CD4-positive, alpha-beta memory T cell (primary cell): ENCODE results near the gene VEGFB. TPM values are rescaled to one million over a fixed set of nuclear protein-coding genes. Genes with fewer than 3 reads are reported as not detected.

ENCODE experiments used
- CTCF ChIA-PET: fragments of 350-600 bp; sonication (Branson Sonifier 250); formaldehyde crosslinking; loops from one replicate; lab custom pipeline; 2021; ENCODE audit warnings: inconsistent platforms; ENCODE audit not compliant: partially characterized antibody; lab: Charles Lee
- POLR2A ChIA-PET: fragments of 350-600 bp; sonication (Branson Sonifier 250); formaldehyde crosslinking; loops from one replicate; lab custom pipeline; 2021; ENCODE audit not compliant: partially characterized antibody; lab: Charles Lee
- DNase-seq, 5 donors: peaks; one replicate each; pipeline versions ENCODE4 v3.0.0 to v3.0.0-alpha.2; 2020 to 2022; ENCODE audit warnings: mixed read lengths in 1 of 5
- H3K27ac ChIP-seq: one replicate; pipeline ENCODE4 v1.7.0; 2013; ENCODE audit warnings: low read depth, low read length
- H3K27me3 ChIP-seq: 2 replicates; pipeline ENCODE4 v1.7.0; 2013; ENCODE audit warnings: mild to moderate bottlenecking, low read length, moderate library complexity; ENCODE audit not compliant: insufficient read depth
- H3K36me3 ChIP-seq: 2 replicates; pipeline ENCODE4 v1.7.0; 2013; ENCODE audit warnings: mild to moderate bottlenecking, low read length, moderate library complexity; ENCODE audit not compliant: insufficient read depth
- H3K4me1 ChIP-seq: 2 replicates; pipeline ENCODE4 v1.7.0; 2013; ENCODE audit warnings: mild to moderate bottlenecking, low read length, moderate library complexity; ENCODE audit not compliant: insufficient read depth
- H3K4me3 ChIP-seq, 2 donors: one replicate each; pipeline ENCODE4 v1.7.0; 2013; ENCODE audit warnings: low read length in 2 of 2, mild to moderate bottlenecking in 1 of 2
- H3K9me3 ChIP-seq, 2 donors: one replicate each; pipeline ENCODE4 v1.7.0; 2013; ENCODE audit warnings: low read length in 2 of 2, control low read depth in 1 of 2; ENCODE audit not compliant: control insufficient read depth in 1 of 2
- H3K27ac Mint-ChIP-seq, 7 donors: one replicate each; pipeline ENCODE4 v1.8.0; 2020 to 2021; ENCODE audit warnings: mixed read lengths in 7 of 7, mild to moderate bottlenecking in 6 of 7, inconsistent platforms in 3 of 7, moderate library complexity in 3 of 7
- H3K27me3 Mint-ChIP-seq, 2 donors: one replicate each; pipeline ENCODE4 v1.8.0; 2020 to 2021; ENCODE audit warnings: mixed read lengths in 2 of 2
- H3K36me3 Mint-ChIP-seq, 2 donors: one replicate each; pipeline ENCODE4 v1.8.0; 2020 to 2021; ENCODE audit warnings: mixed read lengths in 2 of 2, inconsistent platforms in 1 of 2, mild to moderate bottlenecking in 1 of 2
- H3K4me1 Mint-ChIP-seq, 4 donors: one replicate each; pipeline ENCODE4 v1.8.0; 2020 to 2021; ENCODE audit warnings: mixed read lengths in 4 of 4, mild to moderate bottlenecking in 1 of 4
- H3K4me3 Mint-ChIP-seq, 8 donors: one replicate each; pipeline ENCODE4 v1.8.0; 2020 to 2021; ENCODE audit warnings: mixed read lengths in 8 of 8, mild to moderate bottlenecking in 7 of 8, moderate library complexity in 6 of 8, inconsistent platforms in 3 of 8
- H3K9me3 Mint-ChIP-seq, 8 donors: one replicate each; pipeline ENCODE4 v1.8.0; 2020 to 2021; ENCODE audit warnings: mixed read lengths in 8 of 8, mild to moderate bottlenecking in 5 of 8, inconsistent platforms in 3 of 8, moderate library complexity in 1 of 8
- intact Hi-C: fragments of 100-400 bp; cut with micrococcal nuclease; formaldehyde crosslinking; loops from one replicate; pipeline ENCODE4 v1.15.1; 2023
- polyA plus RNA-seq, 2 donors: library from polyadenylated mRNA; unstranded; fragments of 300-500 nt; fragmentation: Illumina TruSeq; gene quantifications; one replicate each; pipeline ENCODE4 v1.2.3, GENCODE V29; 2021
- total RNA-seq, 2 experiments: library from RNA; stranded (reverse); gene quantifications; one replicate each; pipeline ENCODE4 v1.2.3, GENCODE V29; 2021

VEGFB gene
- total and polyA plus RNA-seq, 4 experiments from 2014 or later, result 2.3 to 97.3 (median 59.5) TPM

DNA sequence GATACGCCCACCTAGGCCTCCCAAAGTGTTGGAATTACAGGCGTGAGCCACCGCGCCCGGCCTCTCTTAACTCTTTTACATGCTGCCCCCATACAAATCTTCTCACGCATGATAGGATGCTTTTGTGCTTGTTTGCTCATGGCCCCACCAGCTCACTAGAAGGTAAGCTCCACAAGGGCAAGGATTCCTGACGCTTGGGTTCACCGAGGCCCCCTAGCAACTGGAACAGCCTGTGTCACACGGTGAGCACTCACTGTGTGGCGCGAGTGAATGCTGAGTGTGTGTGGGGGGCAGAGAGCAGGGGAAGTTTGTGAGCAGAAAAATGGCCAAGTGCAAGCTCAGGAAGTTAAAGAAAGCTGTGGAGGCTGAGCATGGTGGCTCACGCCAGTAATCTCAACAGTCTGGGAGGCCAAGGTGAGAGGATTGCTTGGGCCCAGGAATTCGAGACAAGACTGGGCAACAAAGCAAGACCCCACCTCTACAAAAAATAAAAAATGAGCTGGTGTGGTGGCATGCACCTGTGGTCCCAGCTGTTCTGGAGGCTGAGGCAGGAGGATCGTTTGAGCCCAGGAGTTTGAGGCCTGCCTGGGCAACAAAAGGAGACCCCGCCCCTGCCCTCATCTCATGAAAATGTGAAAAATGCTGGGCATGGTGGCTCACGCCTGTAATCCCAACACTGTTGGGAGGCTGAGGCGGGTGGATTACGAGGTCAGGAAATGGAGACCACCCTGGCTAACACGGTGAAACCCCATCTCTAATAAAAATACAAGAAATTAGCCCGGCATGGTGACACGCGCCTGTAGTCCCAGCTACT, 47.8 kb downstream of the VEGFB start:
- Histone ChIP-seq H3K4me1 (peaks cover 24% of the 10 kb centered on the region), H3K27me3 (no peaks in the 10 kb centered on the region), H3K9me3 (no peaks in the 10 kb centered on the region), H3K27ac (no peak overlapping the region), H3K36me3 (peaks cover 7% of the 10 kb centered on the region), H3K4me3 (no peak overlapping the region)
- ChIA-PET CTCF (interaction anchor here (2.8 to 7.3 kb wide), 4 partner anchors 10 to 77 kb away, joined by 19 to 47 read pairs (median 28); partner anchors contain the start of genes CATSPERZ and FERMT3), POLR2A (interaction anchor here (1.2 to 8.6 kb wide), 6 partner anchors 12 to 97 kb away, joined by 4 to 233 read pairs (median 53); partner anchors contain the start of genes CATSPERZ, ESRRA, FERMT3 and FKBP2)
- intact Hi-C loops, result no loop called here
- Mint-ChIP-seq H3K27me3 (no peaks in the 10 kb centered on the region), H3K27ac (peak overlapping the region in 4 of 7 donors; percentile 42 to 80 (median 62)), H3K36me3 (peaks cover 0 to 19% of the 10 kb centered on the region in 2 donors), H3K4me1 (peaks cover 12 to 44% (median 23%) of the 10 kb centered on the region in 4 donors), H3K9me3 (no peaks in the 10 kb centered on the region), H3K4me3 (peak overlapping the region in 2 of 8 donors; percentile 35 to 36)
- no peak for DNase-seq

DNA sequence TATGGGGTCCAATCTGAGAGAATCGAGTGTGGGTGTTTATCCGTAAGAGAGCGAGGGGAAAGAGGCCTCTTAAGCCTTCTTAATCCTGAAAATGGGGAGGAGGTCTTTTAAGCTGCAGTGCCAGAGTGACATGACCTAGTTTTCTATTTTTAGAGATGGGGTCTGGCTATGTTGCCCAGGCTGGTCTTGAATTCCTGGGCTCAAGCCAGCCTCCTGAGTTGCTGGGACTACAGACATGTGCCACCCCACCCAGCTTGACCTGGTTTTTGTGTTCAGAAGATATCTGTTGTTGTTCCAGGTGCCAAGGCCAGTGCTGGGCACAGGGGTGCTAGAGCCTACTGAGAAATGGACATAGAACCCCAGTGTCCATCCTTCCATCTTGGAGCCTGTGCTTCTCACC, 48.7 kb downstream of the VEGFB start:
- H3K9me3 ChIP-seq, result no peaks in the 10 kb centered on the region

DNA sequence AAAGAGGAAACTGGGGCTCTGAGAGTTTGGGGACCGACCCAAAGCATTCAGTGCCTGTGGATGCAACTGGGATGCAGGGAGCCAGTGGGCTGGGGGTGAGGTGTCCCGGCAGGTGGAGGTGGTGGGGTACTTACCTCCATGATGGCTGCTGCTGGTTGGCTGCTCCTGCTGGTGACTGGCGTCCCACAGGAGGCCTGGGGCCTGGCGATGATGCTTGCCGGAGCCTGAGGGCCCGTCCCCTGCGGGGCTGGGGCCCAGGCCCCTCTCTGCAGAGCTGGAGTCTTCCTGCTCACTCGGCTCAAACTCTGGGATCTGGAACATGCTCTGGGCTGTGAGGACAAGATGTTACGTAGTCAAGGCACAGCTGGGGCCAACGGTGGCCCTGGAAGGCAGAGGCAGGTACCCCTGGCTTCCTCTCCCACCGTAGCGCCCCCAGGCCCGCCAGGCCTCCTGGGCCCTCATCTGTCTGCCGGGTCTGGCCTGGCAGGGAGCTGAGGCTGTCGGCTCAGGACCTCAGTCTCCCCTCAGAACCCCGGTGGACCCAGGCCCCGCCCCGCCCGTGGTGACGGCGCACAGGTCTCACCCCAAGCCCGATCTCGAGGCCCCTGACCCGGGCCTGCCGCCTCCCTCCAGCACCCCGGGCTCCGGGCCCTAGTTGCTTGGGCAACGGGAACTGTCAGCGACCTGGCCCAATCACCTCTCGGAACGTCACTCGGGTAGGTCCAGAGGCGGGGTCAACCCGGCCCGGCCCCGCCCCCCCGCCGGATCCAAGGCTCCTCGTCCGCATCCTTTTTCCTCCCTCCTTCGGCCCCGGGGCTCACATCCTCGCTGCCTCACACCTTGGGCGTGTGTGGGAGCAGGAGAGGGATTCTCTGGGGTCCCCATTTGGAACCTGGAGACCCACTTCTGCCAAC, 49.9 kb downstream of the VEGFB start, which contains the start of gene BAD:
Gene BAD (minus strand): TSS at position 618 of the 914 bp plus-strand sequence. CDS start 297 bp downstream, at position 321.
- Mint-ChIP-seq H3K4me1 (peaks cover 12 to 48% (median 23%) of the 10 kb centered on the region in 4 donors), H3K27ac (peak within 1 kb of the TSS; percentile 96 to 99 (median 98)), H3K4me3 (peak within 1 kb of the TSS; percentile 90 to 93 (median 92)), H3K9me3 (no peaks in the 10 kb centered on the region), H3K36me3 (peaks cover 0 to 13% of the 10 kb centered on the region in 2 donors), H3K27me3 (no peaks in the 10 kb centered on the region)
- peak; percentile 89 to 94 (median 90) for DNase-seq
- intact Hi-C loops, result no loop called here
- ChIA-PET POLR2A (interaction anchor here (0.7 to 8.6 kb wide), 22 partner anchors 8 to 1443 kb away, joined by 3 to 233 read pairs (median 6); partner anchors contain the start of genes CATSPERZ, ESRRA, FERMT3 and FKBP2), CTCF (interaction anchor here (1.5 to 7.3 kb wide), 5 partner anchors 12 to 79 kb away, joined by 7 to 47 read pairs (median 21); partner anchors contain the start of genes CATSPERZ and FERMT3)
- Histone ChIP-seq H3K9me3 (no peaks in the 10 kb centered on the region), H3K4me3 (peak within 1 kb of the TSS; percentile 93 to 96), H3K27ac (peak within 1 kb of the TSS; percentile 100), H3K36me3 (no peaks in the 10 kb centered on the region), H3K4me1 (peaks cover 24% of the 10 kb centered on the region), H3K27me3 (no peaks in the 10 kb centered on the region)

More for the DNA sequence above, 48.7 kb downstream of the VEGFB start:
- no peaks in the 10 kb centered on the region for H3K27me3 Mint-ChIP-seq
- H3K4me1 Mint-ChIP-seq, result peaks cover 12 to 44% (median 24%) of the 10 kb centered on the region in 4 donors
- peaks cover 24% of the 10 kb centered on the region for H3K4me1 ChIP-seq
- H3K4me3 ChIP-seq, result no peak overlapping the region
- peaks cover 0 to 19% of the 10 kb centered on the region in 2 donors for H3K36me3 Mint-ChIP-seq
- ChIA-PET CTCF (interaction anchor here (0.7 to 7.3 kb wide), 5 partner anchors 11 to 78 kb away, joined by 3 to 47 read pairs (median 21); partner anchors contain the start of genes CATSPERZ and FERMT3), POLR2A (interaction anchor here (0.7 to 8.6 kb wide), 10 partner anchors 13 to 135 kb away, joined by 3 to 233 read pairs (median 16); partner anchors contain the start of genes CATSPERZ, ESRRA, FERMT3 and FKBP2)
- peak overlapping the region in 6 of 7 donors; percentile 80 to 99 (median 97) for H3K27ac Mint-ChIP-seq
- peak overlapping the region; percentile 100 for H3K27ac ChIP-seq
- H3K27me3 ChIP-seq, result no peaks in the 10 kb centered on the region
- H3K36me3 ChIP-seq, result peaks cover 4% of the 10 kb centered on the region
- no peak for DNase-seq
- H3K9me3 Mint-ChIP-seq, result no peaks in the 10 kb centered on the region
- intact Hi-C loops, result no loop called here
- H3K4me3 Mint-ChIP-seq, result peak overlapping the region in 7 of 8 donors; percentile 4 to 92 (median 78)

DNA sequence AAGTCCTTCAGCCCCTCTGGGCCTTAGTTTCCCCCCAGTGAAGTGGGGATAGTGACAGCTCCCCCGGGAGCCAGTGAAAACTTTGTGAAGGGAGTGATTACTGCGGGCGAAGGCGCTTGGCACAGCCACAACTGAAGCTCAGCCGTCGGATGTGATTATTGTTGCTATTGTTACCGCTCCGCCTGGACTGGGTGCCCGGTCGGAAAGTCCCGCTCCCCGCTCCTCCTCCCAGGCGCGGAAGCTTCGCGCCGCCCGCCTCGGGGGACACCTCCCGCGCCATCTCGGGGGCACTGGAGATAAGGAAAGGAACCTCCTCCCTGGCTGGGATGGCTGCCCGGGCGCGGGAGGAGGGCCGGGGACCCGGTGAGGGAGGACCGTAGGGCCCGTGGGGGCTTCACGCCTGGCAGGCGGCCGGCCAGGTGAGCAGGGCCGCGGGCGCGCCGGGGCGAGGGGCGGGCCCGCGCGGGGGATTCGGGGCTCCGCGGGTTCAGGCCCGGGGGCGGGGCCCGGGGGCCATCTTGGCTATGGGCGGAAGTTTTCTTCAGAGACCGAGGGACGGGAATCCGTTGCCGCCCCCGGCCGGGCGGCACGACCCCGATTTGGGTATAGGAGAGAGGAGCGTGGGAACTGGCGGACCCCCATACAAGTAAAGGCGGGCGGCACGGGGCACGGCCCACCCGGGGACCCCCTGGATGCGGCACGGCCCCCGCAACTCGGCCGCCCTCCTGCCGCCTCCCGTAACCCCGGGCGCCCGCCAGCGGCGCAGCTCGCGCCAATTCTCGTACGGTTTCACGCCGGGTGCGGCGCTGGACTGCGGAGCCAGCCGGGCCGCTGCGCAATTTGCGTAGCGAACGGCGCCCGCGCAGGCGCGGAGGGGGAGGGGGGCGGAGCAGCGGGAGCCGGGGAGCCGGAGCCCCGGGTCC, 50.8 kb downstream of the VEGFB start, which contains the start of gene GPR137:
Gene GPR137 (plus strand): TSS at position 887 of the 923 bp plus-strand sequence. CDS start 677 bp downstream, outside the sequence.
- peaks cover 0 to under 1% of the 10 kb centered on the region in 2 donors for H3K27me3 Mint-ChIP-seq
- peak; percentile 94 to 98 (median 96) for DNase-seq
- Histone ChIP-seq H3K36me3 (no peaks in the 10 kb centered on the region), H3K4me1 (peaks cover 24% of the 10 kb centered on the region), H3K27ac (peak within 1 kb of the TSS; percentile 100), H3K27me3 (no peaks in the 10 kb centered on the region), H3K9me3 (no peaks in the 10 kb centered on the region), H3K4me3 (peak within 1 kb of the TSS; percentile 93 to 96)
- peak within 1 kb of the TSS; percentile 96 to 99 (median 98) for H3K27ac Mint-ChIP-seq
- POLR2A ChIA-PET, result interaction anchor here (0.7 to 8.6 kb wide), 22 partner anchors 9 to 1444 kb away, joined by 3 to 233 read pairs (median 6); partner anchors contain the start of genes CATSPERZ, ESRRA, FERMT3 and FKBP2
- H3K4me3 Mint-ChIP-seq, result peak within 1 kb of the TSS; percentile 90 to 93 (median 92)
- peaks cover 11 to 48% (median 23%) of the 10 kb centered on the region in 4 donors for H3K4me1 Mint-ChIP-seq
- CTCF ChIA-PET, result interaction anchor here (1.5 to 7.3 kb wide), 5 partner anchors 13 to 80 kb away, joined by 7 to 47 read pairs (median 21); partner anchors contain the start of genes CATSPERZ and FERMT3
- H3K36me3 Mint-ChIP-seq, result peaks cover 0 to 11% of the 10 kb centered on the region in 2 donors
- intact Hi-C loops, result loop anchor here (1.0 kb wide), 6 partner anchors 15 to 100 kb away; partner anchors contain the start of genes FKBP2, PPP1R14B and TRMT112
- H3K9me3 Mint-ChIP-seq, result no peaks in the 10 kb centered on the region

DNA sequence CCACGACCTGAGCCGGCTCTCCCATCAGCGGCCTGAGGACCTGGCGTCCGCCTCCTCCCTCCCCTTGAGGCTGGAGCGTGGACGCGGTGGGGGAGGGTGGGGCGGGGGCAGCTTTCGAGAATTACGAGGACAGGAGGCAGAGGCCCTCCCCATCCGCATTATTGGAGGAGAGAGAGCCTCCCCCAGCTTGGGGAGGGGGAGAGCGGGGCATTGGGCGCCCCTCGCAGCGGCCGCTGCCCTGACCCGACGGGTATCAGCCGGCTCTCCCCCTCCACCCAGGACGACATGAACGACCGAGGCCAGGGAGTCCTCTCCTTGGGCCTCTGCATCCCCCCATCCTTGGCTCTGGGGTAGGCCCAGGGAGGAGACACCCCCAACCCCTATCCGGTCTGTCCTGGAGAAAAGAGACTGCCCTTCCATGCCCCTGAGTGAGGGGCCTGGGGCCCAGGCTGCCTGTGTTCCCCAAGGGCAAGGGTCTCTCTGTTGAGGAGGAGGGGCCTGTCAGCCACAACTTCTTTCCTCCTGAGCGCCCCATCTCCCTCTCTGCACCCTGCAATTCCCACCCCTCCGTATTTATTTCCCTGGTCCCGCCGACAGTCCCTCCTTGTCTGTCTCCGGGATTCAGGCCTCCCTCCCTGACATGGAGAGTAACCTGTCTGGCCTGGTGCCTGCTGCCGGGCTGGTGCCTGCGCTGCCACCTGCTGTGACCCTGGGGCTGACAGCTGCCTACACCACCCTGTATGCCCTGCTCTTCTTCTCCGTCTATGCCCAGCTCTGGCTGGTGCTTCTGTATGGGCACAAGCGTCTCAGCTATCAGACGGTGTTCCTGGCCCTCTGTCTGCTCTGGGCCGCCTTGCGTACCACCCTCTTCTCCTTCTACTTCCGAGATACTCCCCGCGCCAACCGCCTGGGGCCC, 51.8 kb downstream of the VEGFB start:
- H3K36me3 ChIP-seq, result no peaks in the 10 kb centered on the region
- peaks cover 6% of the 10 kb centered on the region for H3K27me3 ChIP-seq
- H3K27ac ChIP-seq, result peak overlapping the region; percentile 100
- H3K4me1 ChIP-seq, result peaks cover 24% of the 10 kb centered on the region
- DNase-seq, result no peak
- peaks cover 0 to 11% of the 10 kb centered on the region in 2 donors for H3K36me3 Mint-ChIP-seq
- peak overlapping the region; percentile 71 to 82 (median 80) for H3K4me3 Mint-ChIP-seq
- peaks cover 15 to 54% (median 27%) of the 10 kb centered on the region in 4 donors for H3K4me1 Mint-ChIP-seq
- H3K9me3 Mint-ChIP-seq, result no peaks in the 10 kb centered on the region
- ChIA-PET POLR2A (interaction anchor here (1.2 to 8.6 kb wide), 9 partner anchors 16 to 100 kb away, joined by 3 to 233 read pairs (median 23); partner anchors contain the start of genes CATSPERZ, ESRRA, FERMT3 and FKBP2), CTCF (interaction anchor here (1.7 to 7.3 kb wide), 4 partner anchors 14 to 81 kb away, joined by 7 to 47 read pairs (median 28); partner anchors contain the start of genes CATSPERZ and FERMT3)
- peaks cover 5 to 7% of the 10 kb centered on the region in 2 donors for H3K27me3 Mint-ChIP-seq
- intact Hi-C loops, result loop anchor here (1.0 kb wide), 6 partner anchors 16 to 101 kb away; partner anchors contain the start of genes FKBP2, PPP1R14B and TRMT112
- H3K4me3 ChIP-seq, result peak overlapping the region in 1 of 2 donors; percentile 96
- peak overlapping the region; percentile 77 to 99 (median 90) for H3K27ac Mint-ChIP-seq
- no peaks in the 10 kb centered on the region for H3K9me3 ChIP-seq
